H9 (cell line): ENCODE measurements around the gene TMSB10. TPM values are rescaled to one million over a fixed set of nuclear protein-coding genes. Genes with fewer than 3 reads are reported as not detected.

Experiments used
- DNase-seq: peaks from one replicate; pipeline ENCODE4 v3.0.0-alpha.2; 2017
- H2AFZ ChIP-seq: one replicate; pipeline ENCODE4 v1.6.1; 2013; ENCODE audit warnings: mild to moderate bottlenecking, low read length, control low read depth, moderate library complexity
- H2AK5ac ChIP-seq: 2 replicates; pipeline ENCODE4 v1.6.1; 2013; ENCODE audit warnings: low read length, control low read depth, mixed read lengths; ENCODE audit not compliant: insufficient read length
- H2BK120ac ChIP-seq: one replicate; pipeline ENCODE4 v1.6.1; 2013; ENCODE audit warnings: low read depth, mild to moderate bottlenecking, low read length, control low read depth, inconsistent platforms; ENCODE audit not compliant: poor library complexity, severe bottlenecking
- H2BK12ac ChIP-seq: 2 replicates; pipeline ENCODE4 v1.6.1; 2013; ENCODE audit warnings: low read length, control low read depth, mixed read lengths, low read depth; ENCODE audit not compliant: insufficient read length
- H2BK15ac ChIP-seq: 2 replicates; pipeline ENCODE4 v1.6.1; 2013; ENCODE audit warnings: low read depth, low read length, control low read depth
- H2BK20ac ChIP-seq: one replicate; pipeline ENCODE4 v1.6.1; 2013; ENCODE audit warnings: low read depth, mild to moderate bottlenecking, low read length, control low read depth, inconsistent platforms; ENCODE audit not compliant: poor library complexity, severe bottlenecking
- H2BK5ac ChIP-seq: 2 replicates; pipeline ENCODE4 v1.6.1; 2013; ENCODE audit warnings: low read length, control low read depth, mixed read lengths; ENCODE audit not compliant: insufficient read length
- H3K14ac ChIP-seq: 2 replicates; pipeline ENCODE4 v1.6.1; 2013; ENCODE audit warnings: low read length, control low read depth; ENCODE audit not compliant: insufficient read depth
- H3K18ac ChIP-seq: 2 replicates; pipeline ENCODE4 v1.6.1; 2013; ENCODE audit warnings: low read depth, mild to moderate bottlenecking, mixed read lengths, low read length, control low read depth; ENCODE audit not compliant: insufficient read length
- H3K23ac ChIP-seq: 2 replicates; pipeline ENCODE4 v1.6.1; 2013; ENCODE audit warnings: low read length, control low read depth, mixed read lengths, low read depth; ENCODE audit not compliant: insufficient read length
- H3K23me2 ChIP-seq: 2 replicates; pipeline ENCODE4 v1.6.1; 2013; ENCODE audit warnings: low read depth, mild to moderate bottlenecking, mixed read lengths, low read length, control low read depth; ENCODE audit not compliant: insufficient read length, poor library complexity, severe bottlenecking
- H3K27ac ChIP-seq: 2 replicates; pipeline ENCODE4 v1.5.1; 2013; ENCODE audit warnings: low read length, control low read depth, mixed read lengths, low read depth; ENCODE audit not compliant: insufficient read length
- H3K27me3 ChIP-seq: 2 replicates; pipeline ENCODE4 v1.6.1; 2013; ENCODE audit warnings: low read length, control low read depth, inconsistent platforms; ENCODE audit not compliant: insufficient read depth
- H3K4ac ChIP-seq: 2 replicates; pipeline ENCODE4 v1.6.1; 2013; ENCODE audit warnings: low read depth, mild to moderate bottlenecking, control low read depth, inconsistent platforms, low read length, moderate library complexity
- H3K4me1 ChIP-seq: 2 replicates; pipeline ENCODE4 v1.6.1; 2013; ENCODE audit warnings: low read length, control low read depth, inconsistent platforms; ENCODE audit not compliant: insufficient read depth
- H3K4me2 ChIP-seq: 2 replicates; pipeline ENCODE4 v1.6.1; 2013; ENCODE audit warnings: low read length, control low read depth, mixed read lengths; ENCODE audit not compliant: insufficient read length, insufficient read depth
- H3K56ac ChIP-seq: 2 replicates; pipeline ENCODE4 v1.6.1; 2013; ENCODE audit warnings: low read depth, mild to moderate bottlenecking, mixed read lengths, low read length, control low read depth; ENCODE audit not compliant: insufficient read length
- H3K79me1 ChIP-seq: 2 replicates; pipeline ENCODE4 v1.6.1; 2013; ENCODE audit warnings: low read depth, mild to moderate bottlenecking, moderate library complexity, low read length, control low read depth, inconsistent platforms; ENCODE audit not compliant: insufficient read depth, poor library complexity, severe bottlenecking
- H3K79me2 ChIP-seq: 2 replicates; pipeline ENCODE4 v1.6.1; 2013; ENCODE audit warnings: low read length, control low read depth, inconsistent platforms; ENCODE audit not compliant: insufficient read depth
- H3K9ac ChIP-seq: 2 replicates; pipeline ENCODE4 v1.6.1; 2013; ENCODE audit warnings: low read length, control low read depth, mixed read lengths; ENCODE audit not compliant: insufficient read length; ENCODE audit errors: extremely low read depth
- H3K9me3 ChIP-seq: one replicate; pipeline ENCODE4 v1.6.1; 2013; ENCODE audit warnings: low read depth, low read length, inconsistent platforms; ENCODE audit not compliant: control insufficient read depth
- H3T11ph ChIP-seq: one replicate; pipeline ENCODE4 v1.6.1; 2013; ENCODE audit warnings: mild to moderate bottlenecking, low read length, control low read depth, inconsistent platforms
- H4K20me1 ChIP-seq: one replicate; pipeline ENCODE4 v1.6.1; 2013; ENCODE audit not compliant: control insufficient read depth, insufficient read length, insufficient read depth
- H4K5ac ChIP-seq: 2 replicates; pipeline ENCODE4 v1.6.1; 2013; ENCODE audit warnings: low read depth, mild to moderate bottlenecking, mixed read lengths, low read length, control low read depth; ENCODE audit not compliant: insufficient read length
- H4K8ac ChIP-seq: replicated peaks from 2 replicates; pipeline ENCODE4 v1.6.1; 2013; ENCODE audit warnings: low read length, control low read depth, mixed read lengths, low read depth; ENCODE audit not compliant: insufficient read length
- H4K91ac ChIP-seq: 2 replicates; pipeline ENCODE4 v1.6.1; 2013; ENCODE audit warnings: low read depth, mild to moderate bottlenecking, moderate library complexity, mixed read lengths, low read length, control low read depth; ENCODE audit not compliant: insufficient read length
- H3K27ac Mint-ChIP-seq, 3 experiments: 2 replicates in 2 of 3; 3 replicates in 1 of 3; pipeline ENCODE4 v1.8.0; 2020 to 2021; ENCODE audit warnings: mixed read lengths in 3 of 3, mild to moderate bottlenecking in 1 of 3, moderate library complexity in 1 of 3
- H3K27me3 Mint-ChIP-seq: 2 replicates; pipeline ENCODE4 v1.8.0; 2021; ENCODE audit warnings: low read depth, mild to moderate bottlenecking, moderate library complexity, mixed read lengths
- H3K36me3 Mint-ChIP-seq, 3 experiments: 2 replicates in 2 of 3; 3 replicates in 1 of 3; pipeline ENCODE4 v1.8.0; 2020 to 2021; ENCODE audit warnings: low read depth in 3 of 3, mixed read lengths in 3 of 3; ENCODE audit not compliant: insufficient read depth in 1 of 3
- H3K4me1 Mint-ChIP-seq, 2 experiments: 2 replicates each; pipeline ENCODE4 v1.8.0; 2020; ENCODE audit warnings: mixed read lengths in 2 of 2
- H3K4me3 Mint-ChIP-seq, 2 experiments: 2 replicates in 1 of 2; 3 replicates in 1 of 2; pipeline ENCODE4 v1.8.0; 2020 to 2021; ENCODE audit warnings: mild to moderate bottlenecking in 2 of 2, mixed read lengths in 2 of 2, moderate library complexity in 1 of 2
- H3K9me3 Mint-ChIP-seq, 2 experiments: 2 replicates in 1 of 2; 3 replicates in 1 of 2; pipeline ENCODE4 v1.8.0; 2020; ENCODE audit warnings: mild to moderate bottlenecking in 2 of 2, mixed read lengths in 2 of 2, moderate library complexity in 1 of 2
- CTCF ChIP-seq: fragments of 200-600 bp; sonication (generic); conservative IDR thresholded peaks from 3 replicates; pipeline ENCODE4 v1.8.0; 2021; ENCODE audit warnings: antibody characterized with exemption, mild to moderate bottlenecking
- WGBS: extraction: QIAGEN DNeasy Blood & Tissue Kit; methylation state at CpG from one replicate; pipeline ENCODE4 v1.1.7; 2013; ENCODE audit warnings: missing lambda C conversion rate, low lambda C conversion rate, mixed read lengths; ENCODE audit not compliant: insufficient read length; ENCODE audit errors: extremely low coverage; 5-methylcytosine and 5-hydroxymethylcytosine counted together
- total RNA-seq: library from RNA; stranded (reverse); gene quantifications from 2 replicates; pipeline ENCODE4 v1.2.1, GENCODE V29; 2021

TMSB10 gene
- total RNA-seq, 1 experiment from 2014 or later = 755 TPM

- Mint-ChIP-seq H3K4me3 (no peak overlapping the region), H3K27ac (peak overlapping the region in 1 of 3 experiments; percentile 27; a peak in 1 of 7 replicates), H3K4me1 (peaks cover 18% of the 10 kb centered on the region in 2 experiments), H3K36me3 (no peaks in the 10 kb centered on the region; a peak in 1 of 7 replicates), H3K9me3 (no peaks in the 10 kb centered on the region; a peak in 3 of 5 replicates), H3K27me3 (peaks cover 77% of the 10 kb centered on the region)
- Histone ChIP-seq H2BK120ac (no peak overlapping the region), H3K4me2 (no peak overlapping the region), H2AK5ac (no peak overlapping the region), H2BK15ac (no peak overlapping the region), H2BK20ac (no peak overlapping the region), H3K14ac (no peak overlapping the region), H3K4ac (no peak overlapping the region), H3K79me2 (no peaks in the 10 kb centered on the region), H3K18ac (no peak overlapping the region), H3K23ac (no peak overlapping the region), H4K5ac (no peak overlapping the region), H4K8ac (no peak overlapping the region), H3K9me3 (no peaks in the 10 kb centered on the region), H2AFZ (no peak overlapping the region), H4K20me1 (no peaks in the 10 kb centered on the region), H3K4me1 (no peaks in the 10 kb centered on the region; the same call in 1 of the 2 replicates), H2BK5ac (no peak overlapping the region), H2BK12ac (no peak overlapping the region), H3K9ac (no peak overlapping the region), H3K23me2 (no peaks in the 10 kb centered on the region), H3K27ac (no peak overlapping the region), H3T11ph (no peak overlapping the region), H4K91ac (no peak overlapping the region), H3K56ac (no peak overlapping the region), H3K79me1 (no peaks in the 10 kb centered on the region), H3K27me3 (peaks cover 1% of the 10 kb centered on the region; the same call in 1 of the 2 replicates)
- DNase-seq = no peak
- no peak for TF ChIP-seq CTCF
- WGBS = no CpG with 5 or more reads among the region's 6 CpGs
These were observed 43.9 kb upstream of the TMSB10 start for GRCh38 chr2:84861539-84861938.
